Mesendoderm (in vitro differentiated cells): Measurements from ENCODE around the gene ENG.
"Not testable (repeated sequence)": the region's sequence is repeated elsewhere in the genome, so short reads cannot be mapped to it uniquely, and the experiment has no call there.

Experiments used
- DNase-seq: peaks from one replicate; pipeline ENCODE4 v3.0.0; 2013
- H2AK5ac ChIP-seq: 2 replicates; pipeline ENCODE4 v1.6.1; 2013; ENCODE audit warnings: low read length, inconsistent platforms
- H2BK120ac ChIP-seq: 2 replicates; pipeline ENCODE4 v1.6.1; 2013; ENCODE audit warnings: low read depth, mild to moderate bottlenecking, low read length, moderate library complexity, mixed read lengths
- H2BK15ac ChIP-seq: replicated peaks from 2 replicates; pipeline ENCODE4 v1.6.1; 2013; ENCODE audit warnings: low read depth, mild to moderate bottlenecking, moderate library complexity
- H2BK5ac ChIP-seq: 2 replicates; pipeline ENCODE4 v1.6.1; 2013; ENCODE audit warnings: low read length, inconsistent platforms
- H3K18ac ChIP-seq: 2 replicates; pipeline ENCODE4 v1.6.1; 2013; ENCODE audit warnings: mild to moderate bottlenecking, low read length, mixed read lengths
- H3K23ac ChIP-seq: one replicate; pipeline ENCODE4 v1.6.1; 2013; ENCODE audit warnings: low read length
- H3K27ac ChIP-seq: 2 replicates; pipeline ENCODE4 v1.5.1; 2013; ENCODE audit warnings: low read depth, mild to moderate bottlenecking, inconsistent platforms, low read length, moderate library complexity
- H3K27me3 ChIP-seq: 2 replicates; pipeline ENCODE4 v1.6.1; 2013; ENCODE audit warnings: low read length, control low read depth, mild to moderate bottlenecking, inconsistent platforms; ENCODE audit not compliant: insufficient read depth, poor library complexity
- H3K36me3 ChIP-seq: 2 replicates; pipeline ENCODE4 v1.6.1; 2013; ENCODE audit warnings: low read length, inconsistent platforms; ENCODE audit not compliant: control insufficient read depth, insufficient read depth
- H3K4ac ChIP-seq: one replicate; pipeline ENCODE4 v1.6.1; 2013; ENCODE audit warnings: low read depth, mild to moderate bottlenecking, low read length, moderate library complexity
- H3K4me1 ChIP-seq: 2 replicates; pipeline ENCODE4 v1.6.1; 2013; ENCODE audit warnings: low read depth, low read length, inconsistent platforms; ENCODE audit not compliant: control insufficient read depth
- H3K4me2 ChIP-seq: 2 replicates; pipeline ENCODE4 v1.6.1; 2013; ENCODE audit warnings: low read length
- H3K4me3 ChIP-seq: 2 replicates; pipeline ENCODE4 v1.5.1; 2013; ENCODE audit warnings: mild to moderate bottlenecking, low read length
- H3K56ac ChIP-seq: one replicate; pipeline ENCODE4 v1.6.1; 2013; ENCODE audit warnings: low read length
- H3K79me1 ChIP-seq: 2 replicates; pipeline ENCODE4 v1.6.1; 2013; ENCODE audit warnings: low read length, inconsistent platforms
- H3K79me2 ChIP-seq: 2 replicates; pipeline ENCODE4 v1.6.1; 2013; ENCODE audit warnings: mild to moderate bottlenecking, low read length; ENCODE audit not compliant: control insufficient read depth, insufficient read depth
- H3K9ac ChIP-seq: 2 replicates; pipeline ENCODE4 v1.6.1; 2013; ENCODE audit warnings: low read length, inconsistent platforms
- H4K5ac ChIP-seq: one replicate; pipeline ENCODE4 v1.6.1; 2013; ENCODE audit warnings: low read length
- H4K8ac ChIP-seq: one replicate; pipeline ENCODE4 v1.6.1; 2013; ENCODE audit warnings: low read depth, mild to moderate bottlenecking, control low read depth, low read length, moderate library complexity
- WGBS: extraction: QIAGEN DNeasy Blood & Tissue Kit; methylation state at CpG from one replicate; pipeline ENCODE4 v1.1.7; 2013; ENCODE audit warnings: low lambda C conversion rate, missing lambda C conversion rate; ENCODE audit not compliant: insufficient coverage; ENCODE audit errors: extremely low coverage; 5-methylcytosine and 5-hydroxymethylcytosine counted together

Gene ENG

DNA sequence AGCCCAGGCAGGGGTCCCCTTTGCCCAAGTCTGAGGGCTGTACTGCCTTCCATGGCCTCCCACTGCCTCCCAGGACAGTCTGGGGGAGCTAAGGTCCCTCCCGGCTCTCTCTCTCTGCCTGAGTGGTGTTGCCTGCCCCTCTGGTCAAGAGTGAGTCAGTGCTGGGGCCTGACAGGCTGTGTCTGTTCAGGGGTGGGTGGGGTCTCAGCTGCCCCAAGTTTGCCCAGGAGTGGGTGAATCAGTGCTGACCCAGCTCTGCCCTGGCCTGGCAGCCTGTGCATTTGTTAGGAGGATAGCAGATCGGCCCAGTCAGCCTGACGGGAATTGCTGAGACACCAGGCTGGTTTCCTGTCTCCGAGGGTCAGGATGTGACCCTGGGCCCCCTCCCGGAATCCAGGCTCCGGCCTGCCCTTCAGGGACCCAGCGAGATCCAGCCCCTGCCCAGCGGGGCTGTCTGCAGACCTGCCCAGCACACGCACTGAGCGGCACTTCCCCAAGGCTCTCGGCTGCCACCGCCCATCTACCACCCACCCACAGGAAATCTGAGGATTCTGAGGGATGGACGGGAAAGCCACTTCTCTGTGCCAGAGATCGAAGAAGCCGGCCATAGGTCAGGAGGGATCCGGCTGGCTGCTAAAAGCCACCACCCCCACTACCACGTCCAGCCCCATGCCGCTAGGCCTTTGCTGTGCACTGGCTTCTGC, 15.9 kb downstream of the ENG start:
- Histone ChIP-seq H3K79me2 (no peaks in the 10 kb centered on the region), H3K56ac (no peak overlapping the region), H3K79me1 (no peaks in the 10 kb centered on the region), H2BK5ac (no peak overlapping the region), H2BK120ac (no peak overlapping the region), H3K4me1 (no peaks in the 10 kb centered on the region), H3K27ac (no peak overlapping the region), H2AK5ac (no peak overlapping the region), H3K18ac (no peak overlapping the region), H3K27me3 (no peaks in the 10 kb centered on the region), H3K4ac (no peak overlapping the region), H4K5ac (no peak overlapping the region), H3K23ac (no peak overlapping the region), H2BK15ac (no peak overlapping the region), H3K36me3 (no peaks in the 10 kb centered on the region), H3K4me3 (no peak overlapping the region), H3K9ac (no peak overlapping the region), H3K4me2 (no peak overlapping the region), H4K8ac (no peak overlapping the region)
- DNase-seq: no peak
- WGBS: no CpG with 5 or more reads among the region's 18 CpGs

DNA sequence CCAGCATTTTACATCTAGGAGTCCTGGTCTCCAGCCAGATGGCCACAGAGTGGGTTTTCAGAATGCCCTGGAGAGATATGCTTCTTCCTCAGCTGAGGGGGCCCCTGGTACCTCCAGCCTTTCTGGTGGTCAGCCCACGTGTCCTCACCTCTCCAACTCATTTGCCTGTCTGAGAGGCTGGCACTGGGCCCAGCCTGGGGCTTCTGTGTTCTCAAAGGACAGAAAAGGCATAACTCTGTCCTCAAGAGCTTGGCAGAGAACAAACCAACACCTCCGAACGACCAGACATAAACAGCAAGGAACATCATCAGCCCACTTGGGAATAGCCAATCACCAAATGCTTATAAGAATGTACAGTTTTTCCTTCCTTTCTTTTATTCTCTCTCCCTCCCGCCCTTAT, 17.1 kb downstream of the ENG start:
- Histone ChIP-seq H3K23ac (no peak overlapping the region), H3K27me3 (no peaks in the 10 kb centered on the region), H3K56ac (no peak overlapping the region), H4K8ac (no peak overlapping the region), H3K4me3 (no peak overlapping the region), H2BK15ac (no peak overlapping the region), H3K27ac (no peak overlapping the region), H2BK5ac (no peak overlapping the region), H2AK5ac (no peak overlapping the region), H3K18ac (no peak overlapping the region), H3K9ac (no peak overlapping the region), H3K4me1 (no peaks in the 10 kb centered on the region), H2BK120ac (no peak overlapping the region), H3K79me1 (no peaks in the 10 kb centered on the region), H3K79me2 (no peaks in the 10 kb centered on the region), H4K5ac (no peak overlapping the region), H3K4ac (no peak overlapping the region), H3K4me2 (no peak overlapping the region), H3K36me3 (no peaks in the 10 kb centered on the region)
- no peak for DNase-seq
- WGBS: no CpG with 5 or more reads among the region's 4 CpGs

DNA sequence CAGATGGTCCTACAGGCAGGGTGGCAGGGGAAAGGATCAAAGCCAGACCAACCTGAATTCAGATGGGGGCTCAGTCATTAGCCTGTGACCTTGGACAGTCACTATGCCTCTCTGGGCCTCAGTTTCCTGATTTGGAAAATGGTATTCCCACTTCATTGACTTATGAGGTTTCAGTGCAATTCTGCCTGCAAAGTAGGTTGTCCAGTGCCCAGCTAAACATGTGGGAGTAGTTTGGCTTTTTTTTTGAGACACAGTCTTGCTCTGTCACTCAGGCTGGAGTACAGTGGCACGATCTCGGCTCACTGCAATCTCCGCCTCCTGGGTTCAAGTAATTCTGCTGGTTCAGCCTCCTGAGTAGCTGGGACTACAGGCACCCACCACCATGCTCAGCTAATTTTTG, 17.9 kb downstream of the ENG start:
- not testable (repeated sequence) for H2BK120ac ChIP-seq, H3K27me3 ChIP-seq, H3K4ac ChIP-seq, H3K4me3 ChIP-seq, H3K79me2 ChIP-seq, H3K4me2 ChIP-seq, H4K5ac ChIP-seq, H3K4me1 ChIP-seq, H2BK15ac ChIP-seq, H3K27ac ChIP-seq, H3K79me1 ChIP-seq, H2BK5ac ChIP-seq, DNase-seq, H3K18ac ChIP-seq, H3K9ac ChIP-seq, H3K36me3 ChIP-seq, H4K8ac ChIP-seq, H2AK5ac ChIP-seq, H3K23ac ChIP-seq
- WGBS: no CpG with 5 or more reads among the region's 3 CpGs
- peak overlapping the region; percentile 42 for H3K56ac ChIP-seq

DNA sequence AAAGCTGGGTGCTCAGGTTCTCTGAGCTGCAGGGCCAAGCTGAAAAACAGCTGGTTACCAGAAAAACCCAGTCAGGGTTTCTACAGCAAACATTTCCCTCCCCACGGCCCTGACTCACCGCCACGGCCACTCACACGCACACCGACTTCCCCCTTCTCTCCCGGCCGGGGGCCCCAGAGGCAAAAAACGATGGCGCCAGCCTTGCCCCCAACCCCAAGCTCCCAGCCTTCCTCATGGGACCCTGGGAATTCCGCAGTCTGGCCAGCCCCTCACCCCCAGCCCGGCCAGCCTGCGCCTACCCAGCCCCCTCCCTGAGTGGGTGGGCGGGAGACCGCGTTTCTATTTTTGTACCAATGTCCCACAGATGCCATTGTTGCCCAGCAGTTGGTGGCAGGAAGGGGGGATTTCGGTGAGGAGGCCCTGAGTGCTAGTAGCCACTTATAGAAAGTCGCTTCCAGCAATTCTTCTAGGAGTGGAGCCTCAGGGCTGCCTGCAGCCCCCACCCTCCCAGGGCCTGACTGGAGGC, 18.4 kb downstream of the ENG start:
- Histone ChIP-seq H3K79me2 (no peaks in the 10 kb centered on the region), H2BK15ac (no peak overlapping the region), H3K18ac (peak overlapping the region; percentile 43), H3K23ac (no peak overlapping the region), H3K27me3 (no peaks in the 10 kb centered on the region), H3K4me3 (no peak overlapping the region), H3K79me1 (no peaks in the 10 kb centered on the region), H4K8ac (no peak overlapping the region), H4K5ac (no peak overlapping the region), H3K9ac (no peak overlapping the region), H3K4me2 (no peak overlapping the region), H2AK5ac (no peak overlapping the region), H3K36me3 (no peaks in the 10 kb centered on the region), H3K4me1 (no peaks in the 10 kb centered on the region), H2BK5ac (no peak overlapping the region), H3K27ac (no peak overlapping the region), H3K56ac (peak overlapping the region; percentile 78), H2BK120ac (no peak overlapping the region), H3K4ac (no peak overlapping the region)
- no CpG with 5 or more reads among the region's 17 CpGs for WGBS
- no peak for DNase-seq

DNA sequence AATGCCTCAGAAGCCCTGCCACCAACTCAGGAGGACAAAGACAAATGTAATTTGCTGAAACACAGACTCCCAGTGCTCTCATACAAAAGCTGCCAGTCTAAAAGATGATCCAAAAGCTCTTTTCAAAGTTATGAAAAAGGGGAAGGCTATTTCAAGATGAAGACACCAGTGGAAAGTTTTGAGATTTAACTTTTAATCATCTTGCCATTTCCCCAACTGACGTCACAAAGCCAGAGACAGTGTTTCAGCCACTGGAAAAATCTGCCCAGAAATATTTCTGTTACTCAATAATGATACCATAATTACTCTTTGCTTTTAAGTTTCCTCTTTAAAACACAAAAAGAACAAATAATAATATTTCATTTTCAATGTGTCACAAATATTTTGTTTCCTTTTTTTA, 20.9 kb downstream of the ENG start:
- WGBS: no CpG with 5 or more reads among the region's 1 CpG
- peaks cover 3% of the 10 kb centered on the region for H3K4me1 ChIP-seq
- no peak overlapping the region for H3K27ac ChIP-seq

DNA sequence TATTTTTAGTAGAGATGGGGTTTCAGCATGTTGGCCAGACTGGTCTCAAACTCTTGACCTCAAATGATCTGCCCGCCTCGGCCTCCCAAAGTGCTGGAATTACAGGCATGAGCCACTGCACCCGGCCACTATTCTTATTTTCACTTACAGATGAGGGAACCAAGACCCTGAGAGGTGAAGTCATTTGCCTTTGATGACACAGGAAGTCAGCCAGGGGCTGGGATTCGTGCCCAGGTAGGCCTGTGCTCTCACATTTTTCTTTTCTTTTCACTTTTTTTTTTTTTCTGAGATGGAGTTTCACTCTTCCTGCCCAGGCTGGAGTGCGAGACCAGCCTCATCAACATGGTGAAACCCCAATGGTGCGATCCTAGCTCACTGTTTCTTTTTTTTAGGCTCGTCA, 22.2 kb downstream of the ENG start:
- Histone ChIP-seq H4K5ac (no peak overlapping the region), H2AK5ac (no peak overlapping the region), H4K8ac (no peak overlapping the region), H3K9ac (no peak overlapping the region), H2BK120ac (no peak overlapping the region), H3K79me1 (no peaks in the 10 kb centered on the region), H3K23ac (no peak overlapping the region), H3K79me2 (no peaks in the 10 kb centered on the region), H3K4me3 (no peak overlapping the region), H3K4me2 (no peak overlapping the region), H3K56ac (no peak overlapping the region), H3K18ac (no peak overlapping the region), H3K27ac (no peak overlapping the region), H3K27me3 (no peaks in the 10 kb centered on the region), H3K4ac (no peak overlapping the region), H3K36me3 (no peaks in the 10 kb centered on the region), H3K4me1 (peaks cover 4% of the 10 kb centered on the region), H2BK5ac (no peak overlapping the region), H2BK15ac (no peak overlapping the region)
- WGBS: no CpG with 5 or more reads among the region's 7 CpGs
- DNase-seq: peak; percentile 51

More for the DNA sequence above, 20.9 kb downstream of the ENG start:
- Histone ChIP-seq H3K27me3 (no peaks in the 10 kb centered on the region), H3K79me2 (no peaks in the 10 kb centered on the region), H3K9ac (no peak overlapping the region), H4K5ac (no peak overlapping the region), H2AK5ac (no peak overlapping the region), H2BK15ac (no peak overlapping the region), H3K4me3 (no peak overlapping the region), H4K8ac (no peak overlapping the region), H3K4me2 (no peak overlapping the region), H3K56ac (no peak overlapping the region), H3K23ac (no peak overlapping the region), H3K36me3 (no peaks in the 10 kb centered on the region), H2BK5ac (no peak overlapping the region), H3K18ac (no peak overlapping the region), H3K4ac (no peak overlapping the region), H2BK120ac (no peak overlapping the region), H3K79me1 (no peaks in the 10 kb centered on the region)
- no peak for DNase-seq
